Mucosa of gallbladder (tissue), 1 donor: Measurements from ENCODE around the gene ELOVL6. TPM values are rescaled to one million over a fixed set of nuclear protein-coding genes. Genes with fewer than 3 reads are reported as not detected.
A peak's percentile ranks its signal among the peaks of the same experiment; 100 is the strongest.
"Not testable (repeated sequence)": the region's sequence is repeated elsewhere in the genome, so short reads cannot be mapped to it uniquely, and the experiment has no call there.

Experiments
- DNase-seq: peaks from one replicate; pipeline ENCODE4 v3.0.0-alpha.2; 2020; ENCODE audit warnings: low spot score
- total RNA-seq: library from RNA; stranded (reverse); gene quantifications from one replicate; pipeline ENCODE4 v1.2.1, GENCODE V29; 2021
- donor health status: DM: no; HTN: no; CAD: no.

ELOVL6 gene
- total RNA-seq, 1 donor from 2014 or later: 43.1 TPM

DNA sequence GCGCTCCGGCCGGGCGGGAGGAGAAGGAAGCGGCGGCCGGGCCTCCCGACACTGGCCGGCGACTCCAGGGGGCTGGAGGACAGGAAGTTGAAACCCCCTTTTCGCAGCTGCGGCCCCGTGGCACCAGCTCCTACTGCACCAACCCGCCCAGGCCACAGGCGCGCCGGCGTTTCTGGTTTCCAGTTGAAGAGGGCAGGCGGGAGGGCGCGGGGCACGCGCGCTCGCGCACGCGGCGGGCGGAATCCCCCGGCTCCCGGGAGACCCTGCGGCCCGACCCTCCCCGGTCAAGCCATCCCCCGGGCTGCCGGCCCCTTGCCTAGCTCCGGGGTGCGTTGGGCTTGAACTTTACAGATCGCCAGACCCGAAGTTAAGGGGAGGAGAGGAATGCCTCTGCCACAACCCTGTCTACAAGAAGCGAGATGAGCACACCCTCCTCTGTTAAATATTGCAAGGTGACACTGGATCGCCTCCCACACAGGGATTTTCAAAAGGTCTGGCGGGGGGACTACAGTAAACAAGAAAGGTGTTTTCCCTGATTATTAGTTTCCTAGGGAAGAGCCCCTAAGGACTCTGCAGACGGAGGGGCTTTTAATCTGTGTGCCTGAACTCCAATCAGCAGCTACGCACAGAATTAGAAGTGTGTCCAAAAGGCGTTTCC, 1.4 kb downstream of the ELOVL6 start:
- DNase-seq: peak; percentile 23

DNA sequence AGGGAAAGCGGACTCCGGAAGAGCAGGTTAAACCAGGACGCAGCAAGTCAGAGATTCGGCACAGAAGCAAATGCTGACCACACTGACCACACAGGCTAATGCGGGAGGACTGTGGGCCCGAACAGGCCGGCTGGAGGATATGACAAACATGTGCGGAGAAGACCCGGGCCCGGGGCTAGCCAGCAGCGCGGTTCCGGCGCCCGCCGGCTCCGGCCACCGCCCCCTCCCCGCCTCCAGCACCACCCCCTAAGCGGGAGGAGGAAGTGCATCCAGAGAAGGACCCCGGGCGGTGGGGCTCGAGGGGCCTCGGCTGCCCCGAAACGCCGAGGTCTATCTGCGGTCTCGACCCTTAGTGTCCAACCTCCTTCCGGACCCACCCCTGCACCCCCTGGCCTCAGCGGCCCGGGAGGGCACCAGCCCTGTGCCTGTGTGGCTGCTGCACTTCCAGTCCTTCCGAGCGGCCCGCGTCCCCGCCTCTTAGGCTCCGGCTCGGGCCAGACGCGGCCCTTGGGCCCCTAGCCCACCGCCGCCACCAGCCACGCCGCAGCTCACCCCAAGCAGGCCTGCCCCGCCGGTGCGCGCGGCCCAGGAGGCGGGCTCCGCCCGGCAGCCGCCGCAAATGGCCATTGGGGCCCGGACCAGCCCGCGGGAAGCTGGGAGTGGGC, 2.1 kb downstream of the ELOVL6 start:
- DNase-seq: peak; percentile 38

DNA sequence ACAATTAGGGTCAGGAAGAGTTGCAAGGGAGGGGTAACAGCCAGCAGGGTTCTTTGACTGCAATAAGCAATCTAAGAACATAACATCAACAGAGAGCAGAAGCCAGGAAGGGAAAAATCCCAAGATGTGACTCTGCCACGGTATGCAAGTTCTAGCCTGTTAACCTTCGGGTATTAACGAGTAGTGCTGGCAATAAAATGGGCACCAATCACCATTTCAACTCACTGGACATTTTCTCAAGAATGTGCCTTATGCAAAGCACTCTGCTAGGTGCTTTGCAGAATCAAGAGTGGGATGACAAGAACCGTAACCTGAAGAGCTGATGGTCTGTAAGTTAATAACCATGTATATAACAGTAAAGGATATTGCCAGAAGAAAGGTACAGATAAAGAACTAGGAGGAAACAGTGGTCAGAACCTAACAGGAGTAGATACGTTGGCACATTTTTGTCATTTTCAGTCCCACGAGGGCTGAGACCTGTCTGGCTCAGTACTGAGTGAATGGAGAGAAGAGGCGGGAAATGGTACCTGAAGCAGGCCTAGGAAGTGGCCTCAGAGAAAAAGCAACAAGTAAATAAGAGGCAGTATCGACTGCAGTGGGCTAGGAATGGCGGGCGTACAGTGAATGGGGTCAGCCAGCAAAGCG, 2.7 kb downstream of the ELOVL6 start:
- no peak for DNase-seq

DNA sequence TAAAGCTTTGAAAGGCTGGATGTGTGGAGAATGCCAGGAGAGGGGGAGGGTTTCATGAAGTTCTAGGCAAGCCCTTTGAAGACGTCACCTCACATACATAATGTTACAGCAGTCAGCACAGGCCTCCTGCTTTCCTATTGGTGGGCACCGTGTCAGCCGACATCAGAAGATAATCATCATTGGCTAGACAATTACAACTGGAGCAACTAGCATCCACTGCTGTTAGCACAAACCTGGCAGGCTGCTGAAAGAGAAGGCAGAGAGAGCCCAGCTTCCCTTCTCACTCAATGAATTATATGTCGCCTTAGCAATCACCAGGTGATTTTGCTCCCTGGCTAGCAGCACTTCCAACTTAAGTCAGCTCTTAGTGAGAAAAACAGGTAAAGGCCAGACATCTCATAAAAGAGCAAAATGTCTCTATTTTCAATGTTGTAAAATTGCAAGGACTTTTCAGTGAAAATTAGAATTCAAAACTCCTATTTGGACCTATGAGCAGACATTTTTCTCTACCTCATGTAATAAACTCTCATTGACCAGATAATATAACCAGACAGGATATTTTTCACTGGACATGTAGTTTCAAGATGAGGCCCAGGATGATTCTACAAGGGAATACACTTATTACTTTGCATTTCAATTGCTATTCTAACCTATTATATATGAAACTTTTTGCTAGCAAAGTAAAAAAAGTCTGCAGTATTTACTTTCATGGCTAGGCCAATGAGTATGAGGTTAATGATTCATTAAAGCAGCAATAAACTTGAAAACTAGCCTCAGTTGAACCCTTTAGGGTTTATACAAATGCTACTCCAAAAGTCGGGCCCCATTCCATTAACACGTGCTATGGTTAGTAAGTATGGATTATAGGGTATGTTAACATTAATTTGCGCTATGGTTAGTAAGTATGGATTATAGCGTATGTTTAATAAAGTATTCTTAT, 4.3 kb downstream of the ELOVL6 start:
- DNase-seq: peak; percentile 86

DNA sequence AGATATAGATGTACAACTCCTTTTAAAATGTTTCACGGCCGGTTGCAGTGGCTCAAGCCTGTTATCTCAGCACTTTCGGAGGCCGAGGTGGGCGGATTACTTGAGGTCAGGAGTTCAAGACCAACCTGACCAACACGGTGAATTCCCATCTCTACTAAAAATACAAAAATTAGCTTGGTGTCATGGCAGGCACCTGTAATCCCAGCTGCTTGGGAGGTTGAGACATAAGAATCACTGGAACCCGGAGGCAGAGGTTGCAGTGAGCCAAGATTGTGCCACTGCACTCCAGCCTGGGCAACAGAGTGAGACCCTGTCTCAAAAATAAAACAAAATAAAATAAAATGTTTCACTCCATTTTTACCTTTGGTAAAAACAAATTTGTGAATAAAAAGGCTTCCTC, 5.1 kb downstream of the ELOVL6 start:
- not testable (repeated sequence) for DNase-seq

DNA sequence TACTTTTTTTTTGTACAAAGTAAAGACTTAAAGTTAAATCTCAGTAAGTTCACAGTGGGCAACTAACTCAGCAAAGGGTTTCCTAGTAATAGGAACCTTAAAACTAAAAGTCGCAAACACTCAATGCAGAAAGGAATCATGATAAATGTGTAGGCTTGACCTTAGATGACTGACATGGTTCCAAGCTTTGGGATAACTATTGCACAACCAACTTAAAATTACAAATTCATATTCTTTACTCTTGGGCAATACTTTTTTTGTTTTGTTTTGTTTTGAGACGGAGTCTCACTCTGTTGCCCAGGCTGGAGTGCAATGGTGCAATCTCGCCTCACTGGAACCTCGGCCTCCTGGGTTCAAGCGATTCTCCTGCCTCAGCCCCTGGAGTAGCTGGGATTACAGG, 8.2 kb downstream of the ELOVL6 start:
- no peak for DNase-seq

DNA sequence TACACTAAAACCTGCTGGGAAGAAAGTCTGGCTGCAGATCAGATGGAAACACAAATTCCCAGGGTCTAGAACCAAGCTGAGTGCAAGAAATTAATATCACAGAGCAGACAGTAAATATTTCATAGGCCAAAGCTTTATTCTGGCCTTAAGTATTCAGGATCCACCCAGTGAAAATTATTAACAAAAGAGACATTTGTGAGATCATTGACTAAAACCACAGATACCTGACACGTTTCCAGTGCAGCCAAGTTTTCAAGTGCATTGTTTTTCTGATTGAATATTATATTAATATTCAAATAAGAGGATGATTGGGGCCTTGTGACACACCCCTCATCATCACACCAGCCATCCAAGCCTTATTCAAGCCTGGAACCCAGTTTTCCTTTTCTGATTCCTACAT, 10.3 kb downstream of the ELOVL6 start:
- no peak for DNase-seq

DNA sequence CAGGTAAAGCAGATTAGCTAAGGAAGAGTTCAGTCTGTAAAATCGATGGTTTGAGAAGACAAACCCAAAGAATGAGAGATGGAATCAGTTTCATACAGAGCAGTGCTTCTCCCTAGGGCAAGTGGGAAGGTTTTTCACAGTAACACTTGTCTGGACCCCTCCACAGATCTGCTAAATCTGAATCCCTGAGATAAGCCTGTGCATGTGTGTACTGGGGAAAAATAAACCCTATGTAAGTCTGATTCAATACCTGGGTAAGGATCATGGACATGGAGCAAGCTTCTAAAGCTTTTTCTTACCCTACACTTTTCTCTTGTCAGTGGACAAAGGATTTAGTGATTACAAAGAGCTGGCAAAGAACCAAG, 13.6 kb downstream of the ELOVL6 start:
- no peak for DNase-seq

DNA sequence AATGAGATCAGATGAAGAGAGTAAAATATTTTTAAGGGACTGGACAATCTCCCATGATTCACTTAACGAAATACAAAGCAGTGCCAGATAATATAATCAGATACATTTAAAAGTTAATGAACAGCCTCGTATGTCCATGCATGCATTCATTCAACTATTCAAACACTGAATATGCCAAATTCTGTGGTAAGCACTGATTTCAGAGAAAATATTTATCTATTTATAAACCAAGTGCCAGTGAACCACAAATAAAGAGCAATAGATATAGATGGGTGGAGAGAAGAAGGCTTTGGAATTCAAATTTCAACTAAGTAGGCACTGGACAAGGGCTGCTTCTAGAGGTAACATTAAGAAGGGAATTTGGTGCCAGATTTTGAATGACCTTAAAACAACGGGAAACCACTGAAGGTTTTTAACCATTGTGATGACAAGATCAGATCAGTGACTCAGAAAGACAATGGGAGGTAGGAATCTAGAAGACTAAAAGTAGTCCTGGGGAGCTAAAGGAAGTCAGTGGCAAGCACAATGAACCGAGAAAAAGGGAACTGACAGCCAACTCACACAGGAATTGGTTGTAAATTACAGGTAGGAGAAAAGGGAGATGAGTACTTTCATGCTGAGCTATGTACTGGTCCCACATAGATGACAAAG, 14.2 kb downstream of the ELOVL6 start:
- DNase-seq: no peak

DNA sequence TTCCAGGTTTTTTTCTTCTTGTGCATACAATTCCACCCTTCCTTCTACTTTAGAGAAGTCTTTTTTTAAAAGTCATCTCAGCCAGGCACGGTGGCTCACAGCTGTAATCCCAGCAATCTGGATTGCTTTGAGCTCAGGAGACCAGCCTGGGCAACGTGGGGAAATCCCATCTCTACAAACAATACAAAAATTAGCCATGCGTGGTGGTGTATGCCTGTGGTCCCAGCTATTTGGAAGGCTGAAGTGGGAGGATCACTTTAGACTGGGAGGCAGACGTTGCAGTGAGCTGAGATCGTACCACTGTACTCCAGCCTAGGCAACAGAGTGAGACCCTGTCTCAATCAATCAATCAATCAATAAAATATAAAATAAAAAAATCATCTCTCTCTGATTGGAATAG, 14.8 kb downstream of the ELOVL6 start:
- no peak for DNase-seq

DNA sequence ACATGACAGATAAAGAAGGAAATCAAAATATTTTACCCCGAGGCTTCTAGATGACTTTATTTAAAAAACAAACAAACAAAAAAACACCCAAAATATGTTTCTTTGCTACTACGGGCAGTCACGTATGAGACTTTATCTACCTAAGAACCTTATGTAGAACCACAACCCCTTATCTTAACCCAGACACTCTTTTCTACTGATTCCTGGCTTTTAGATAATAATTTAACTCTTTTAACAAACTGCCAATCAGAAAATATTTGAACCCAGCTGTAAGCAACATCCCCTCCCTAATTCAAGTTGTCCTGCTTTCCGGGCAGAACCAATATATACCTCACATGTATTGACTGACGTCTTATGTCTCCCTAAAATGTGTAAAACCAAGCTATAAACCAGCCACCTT, 15.4 kb downstream of the ELOVL6 start:
- DNase-seq: no peak

DNA sequence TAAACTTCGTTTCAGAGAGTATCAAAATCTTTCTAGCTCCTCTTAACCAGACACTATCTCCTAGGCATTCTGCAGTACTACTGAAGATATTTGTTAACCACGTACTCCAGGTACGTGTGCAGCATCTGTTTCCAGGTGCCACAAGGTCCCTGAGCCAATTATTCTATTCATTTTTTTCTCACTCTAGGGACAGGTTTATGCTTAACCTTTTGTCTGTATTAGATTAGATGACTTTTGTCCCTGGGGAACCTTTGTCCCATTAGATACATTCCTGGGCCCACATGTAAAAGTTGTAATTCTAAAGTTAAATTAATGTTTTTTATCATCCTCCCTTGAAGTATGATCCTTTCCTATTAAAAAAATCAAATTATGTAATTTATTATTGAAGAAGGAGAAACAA, 16.5 kb downstream of the ELOVL6 start:
- no peak for DNase-seq

DNA sequence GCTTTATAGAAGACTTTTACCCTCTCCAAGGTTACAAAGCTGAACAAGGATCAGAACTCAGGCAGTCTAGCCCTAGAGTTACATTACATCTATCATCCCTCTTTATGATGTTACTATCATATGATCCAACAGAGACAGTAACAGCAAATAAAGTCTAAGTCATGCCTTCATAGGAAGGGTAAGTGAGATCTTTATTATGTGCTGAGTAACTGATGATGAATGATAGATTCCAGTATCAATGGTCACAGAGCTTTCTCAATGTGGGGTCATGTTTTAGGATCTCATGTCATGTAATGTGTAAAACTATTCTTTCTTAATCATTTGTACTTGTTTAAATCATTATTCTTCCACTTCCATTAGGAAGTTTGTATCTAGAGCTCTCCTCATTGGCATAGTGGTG, 22.8 kb downstream of the ELOVL6 start:
- no peak for DNase-seq

DNA sequence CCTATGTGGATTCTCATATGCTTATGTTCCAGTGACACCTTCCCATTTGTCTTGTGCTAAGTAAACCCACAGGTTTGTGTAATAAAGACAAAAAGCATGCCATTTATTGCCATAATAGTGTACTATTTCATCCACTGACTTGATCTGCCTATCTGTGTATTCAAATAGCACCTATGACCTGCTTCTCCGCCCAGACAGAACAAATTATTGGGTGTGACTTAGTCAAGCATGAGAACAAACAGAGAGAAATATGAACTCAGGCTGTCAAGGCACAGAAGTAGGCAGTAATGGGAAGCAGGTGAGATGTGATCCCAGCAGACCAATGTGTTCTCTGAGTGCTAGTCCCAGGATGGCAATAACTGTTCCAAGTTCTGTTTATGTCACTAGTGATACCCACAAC, 25.4 kb downstream of the ELOVL6 start:
- no peak for DNase-seq

DNA sequence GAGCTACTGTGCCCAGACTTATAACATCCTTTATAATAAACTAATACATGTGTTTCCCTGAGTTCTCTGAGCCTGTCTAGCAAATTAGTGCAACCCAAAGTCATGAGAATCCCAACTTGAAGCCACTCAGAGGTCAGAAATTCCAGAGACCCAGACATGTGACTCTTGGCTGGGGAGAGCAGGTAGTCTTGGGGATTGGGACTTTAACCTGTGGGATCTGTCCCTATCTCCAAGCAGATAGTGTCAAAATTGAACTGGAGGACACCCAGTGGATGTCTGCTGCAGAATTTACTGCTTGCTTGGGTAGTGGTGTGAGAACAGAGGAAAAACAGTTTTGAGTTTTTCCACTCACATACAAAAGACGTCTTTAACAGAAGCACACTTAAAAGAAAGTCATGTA, 26.4 kb downstream of the ELOVL6 start:
- no peak for DNase-seq

DNA sequence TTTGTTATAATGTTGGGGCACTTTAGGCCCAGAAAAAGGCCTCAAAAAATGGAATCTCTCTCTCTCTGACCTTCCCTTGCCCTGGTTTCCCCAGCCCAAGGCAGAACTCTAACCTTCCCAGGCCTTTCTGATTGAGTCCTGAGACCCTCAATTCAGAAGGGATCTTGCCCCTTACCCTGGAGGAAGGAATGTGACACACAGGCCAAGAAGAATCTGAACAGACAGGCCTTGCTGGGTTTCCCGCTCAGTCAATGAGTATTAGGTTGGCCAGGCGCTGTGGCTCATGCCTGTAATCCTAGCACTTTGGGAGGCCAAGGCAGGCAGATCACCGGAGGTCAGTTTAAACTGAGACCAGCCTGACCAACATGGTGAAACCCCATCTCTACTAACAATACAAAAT, 27.6 kb downstream of the ELOVL6 start:
- DNase-seq: no peak

DNA sequence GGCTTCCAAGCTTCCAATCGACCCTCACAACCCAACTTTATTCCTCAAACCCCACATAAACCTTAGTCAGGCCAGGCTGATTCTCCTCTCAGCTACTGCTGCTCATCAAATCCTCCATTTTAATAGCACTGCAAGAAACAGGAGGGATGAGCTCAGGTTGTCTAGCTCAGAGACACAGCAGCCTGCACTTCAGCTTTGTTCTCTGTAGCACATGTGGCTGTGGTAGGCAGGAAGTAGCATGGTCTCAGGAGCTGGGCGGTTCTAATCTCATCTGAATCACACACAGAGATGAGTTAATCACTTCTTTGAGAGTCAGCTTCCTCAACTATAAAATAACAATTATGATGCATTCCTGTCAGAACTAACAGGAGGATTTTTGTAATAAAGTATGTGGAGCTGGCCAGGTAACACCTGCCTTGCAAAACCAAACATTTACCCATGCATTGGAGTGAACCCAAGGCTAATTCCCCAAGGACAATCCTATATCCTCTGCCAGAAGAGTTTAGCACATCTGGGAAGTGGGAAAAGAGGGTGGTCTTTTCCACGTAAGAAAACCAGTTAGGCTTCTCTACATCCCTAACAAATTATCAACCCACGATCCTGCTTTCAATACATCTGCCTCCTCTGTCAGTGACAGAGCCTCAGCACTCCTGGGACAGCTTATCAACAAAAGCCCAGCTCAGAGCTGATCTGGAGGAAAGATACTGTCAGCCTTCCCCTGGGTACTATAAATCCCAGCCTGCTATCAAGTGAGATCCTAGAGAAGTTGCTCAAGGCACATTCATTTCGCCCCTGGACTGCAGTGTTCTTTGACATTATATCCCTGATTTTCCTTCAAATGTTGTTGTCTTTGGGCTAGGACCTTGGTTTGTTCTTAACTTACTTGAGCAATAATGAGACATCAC, 32.8 kb downstream of the ELOVL6 start:
- peak; percentile 31 for DNase-seq

DNA sequence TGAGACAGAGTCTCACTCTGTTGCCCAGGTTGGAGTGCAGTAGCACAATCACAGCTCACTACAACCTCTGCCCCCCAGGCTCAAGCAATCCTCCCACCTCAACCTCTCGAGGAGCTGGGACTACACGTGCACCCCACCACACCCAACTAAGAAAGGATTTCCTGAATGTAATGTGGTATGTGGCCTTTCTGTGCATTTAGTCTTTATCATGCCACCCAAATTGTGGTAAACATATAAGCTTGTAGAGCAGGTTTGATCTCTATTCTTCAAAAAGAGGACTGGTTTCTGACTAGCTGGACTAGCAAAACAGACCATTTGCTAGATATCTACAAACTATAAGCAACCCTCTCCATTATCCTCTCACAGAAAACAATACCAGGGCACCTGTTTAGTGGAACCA, 33.6 kb downstream of the ELOVL6 start:
- DNase-seq: no peak

DNA sequence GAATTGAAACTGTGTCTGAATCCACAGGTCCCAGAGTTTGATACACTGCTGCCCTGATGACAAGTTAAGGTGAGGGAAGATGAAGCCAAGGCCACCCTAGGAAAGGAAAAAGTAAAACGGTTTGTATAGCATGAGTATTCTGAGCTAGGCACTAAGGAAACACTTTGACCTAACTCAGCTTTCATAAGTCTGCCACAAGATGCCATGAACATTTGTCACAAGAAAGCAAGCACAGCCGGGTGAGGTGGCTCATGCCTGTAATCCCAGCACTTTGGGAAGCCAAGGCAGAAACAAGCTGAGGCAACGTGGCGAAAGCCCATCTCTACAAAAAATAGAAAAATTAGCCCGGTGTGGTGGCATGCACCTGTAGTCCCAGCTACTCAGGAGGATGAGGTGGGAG, 34.2 kb downstream of the ELOVL6 start:
- DNase-seq: no peak

DNA sequence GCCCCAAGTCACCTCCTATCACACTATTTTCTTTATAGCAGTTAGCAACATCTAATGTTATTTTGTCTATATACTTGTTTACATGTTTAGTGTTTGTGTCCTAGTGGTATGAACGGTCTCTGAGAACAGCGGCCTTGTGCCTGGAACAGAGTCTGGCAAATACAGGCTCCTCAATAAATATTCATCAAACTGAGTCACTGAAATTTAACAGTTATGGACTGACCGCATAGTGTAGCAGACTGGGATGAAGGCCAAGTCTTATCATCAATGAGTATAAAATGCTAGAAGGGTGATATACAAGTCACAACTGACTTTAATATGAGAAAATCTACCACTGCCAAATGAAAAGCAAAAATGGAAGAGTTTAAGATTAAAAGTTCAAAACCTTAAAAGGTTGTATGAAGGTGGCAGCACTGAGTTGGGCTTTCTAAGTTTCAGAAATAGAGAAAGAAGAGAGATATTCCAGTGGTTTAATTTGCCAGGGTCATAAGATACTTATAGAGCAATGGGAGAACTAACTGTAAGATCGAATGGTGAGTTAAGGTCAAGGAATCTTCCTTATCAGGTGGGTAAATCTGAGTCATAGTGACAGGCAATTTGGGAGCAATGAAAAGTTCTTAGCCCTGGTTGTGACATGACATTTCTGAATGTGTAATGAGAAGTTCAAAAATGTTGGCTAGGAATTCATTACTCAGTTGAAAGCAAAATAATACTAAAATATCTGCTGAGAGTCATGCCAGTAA, 34.9 kb downstream of the ELOVL6 start:
- no peak for DNase-seq
